ENCODE results near the gene PDZD7.

PDZD7 gene

GRCh38 chr10:101060951-101061623 is 30.2 kb upstream of the PDZD7 start:
- peak; percentile 89 for DNase-seq

GRCh38 chr10:101060036-101060950 is 29.4 kb upstream of the PDZD7 start:
- DNase-seq: peak; percentile 91

GRCh38 chr10:101056365-101057151 is 25.6 kb upstream of the PDZD7 start:
- DNase-seq: no peak

GRCh38 chr10:101055411-101055810 is 24.5 kb upstream of the PDZD7 start:
- DNase-seq: no peak

- DNase-seq: no peak
Observed at GRCh38 chr10:101054876-101055275, 23.9 kb upstream of the PDZD7 start.

GRCh38 chr10:101054351-101054750 is 23.4 kb upstream of the PDZD7 start:
- DNase-seq: no peak

- DNase-seq: no peak
Observed at GRCh38 chr10:101053516-101053915, 22.6 kb upstream of the PDZD7 start.

GRCh38 chr10:101052285-101052684 is 21.4 kb upstream of the PDZD7 start:
- no peak for DNase-seq

- DNase-seq: peak; percentile 82
Observed at GRCh38 chr10:101050208-101051069, 19.5 kb upstream of the PDZD7 start.

- no peak for DNase-seq
Observed at GRCh38 chr10:101047961-101048892, 17.3 kb upstream of the PDZD7 start.

GRCh38 chr10:101047268-101047667 is 16.3 kb upstream of the PDZD7 start:
- DNase-seq: no peak

GRCh38 chr10:101046332-101047238 is 15.7 kb upstream of the PDZD7 start:
- DNase-seq: no peak

- DNase-seq: no peak
Observed at GRCh38 chr10:101044117-101044516, 13.2 kb upstream of the PDZD7 start.

- DNase-seq: no peak
Observed at GRCh38 chr10:101043363-101043707, 12.4 kb upstream of the PDZD7 start.

GRCh38 chr10:101042667-101043362 is 11.9 kb upstream of the PDZD7 start:
- DNase-seq: peak; percentile 88

- DNase-seq: no peak
Observed at GRCh38 chr10:101042118-101042517, 11.2 kb upstream of the PDZD7 start.

GRCh38 chr10:101041252-101041761 is 10.4 kb upstream of the PDZD7 start:
- peak; percentile 86 for DNase-seq

- no peak for DNase-seq
Observed at GRCh38 chr10:101040851-101041250, 9.9 kb upstream of the PDZD7 start.

GRCh38 chr10:101040061-101040460 is 9.1 kb upstream of the PDZD7 start:
- DNase-seq: no peak

Measured in CD4-positive, alpha-beta T cell treated with Interleukin-21 for 1 hour (primary cell).